HG03060 (cell line): ENCODE data around the gene RAPGEFL1.
"Not testable (repeated sequence)": the region's sequence is repeated elsewhere in the genome, so short reads cannot be mapped to it uniquely, and the experiment has no call there.

Experiments used
- ATAC-seq: cut with Tn5 transposase; IDR thresholded peaks from one replicate; pipeline ENCODE4 v1.9.1; 2021; ENCODE audit warnings: low read depth, moderate number of reproducible peaks; ENCODE audit not compliant: unreplicated experiment

Gene RAPGEFL1, protein sequence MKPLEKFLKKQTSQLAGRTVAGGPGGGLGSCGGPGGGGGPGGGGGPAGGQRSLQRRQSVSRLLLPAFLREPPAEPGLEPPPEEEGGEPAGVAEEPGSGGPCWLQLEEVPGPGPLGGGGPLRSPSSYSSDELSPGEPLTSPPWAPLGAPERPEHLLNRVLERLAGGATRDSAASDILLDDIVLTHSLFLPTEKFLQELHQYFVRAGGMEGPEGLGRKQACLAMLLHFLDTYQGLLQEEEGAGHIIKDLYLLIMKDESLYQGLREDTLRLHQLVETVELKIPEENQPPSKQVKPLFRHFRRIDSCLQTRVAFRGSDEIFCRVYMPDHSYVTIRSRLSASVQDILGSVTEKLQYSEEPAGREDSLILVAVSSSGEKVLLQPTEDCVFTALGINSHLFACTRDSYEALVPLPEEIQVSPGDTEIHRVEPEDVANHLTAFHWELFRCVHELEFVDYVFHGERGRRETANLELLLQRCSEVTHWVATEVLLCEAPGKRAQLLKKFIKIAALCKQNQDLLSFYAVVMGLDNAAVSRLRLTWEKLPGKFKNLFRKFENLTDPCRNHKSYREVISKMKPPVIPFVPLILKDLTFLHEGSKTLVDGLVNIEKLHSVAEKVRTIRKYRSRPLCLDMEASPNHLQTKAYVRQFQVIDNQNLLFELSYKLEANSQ

DNA sequence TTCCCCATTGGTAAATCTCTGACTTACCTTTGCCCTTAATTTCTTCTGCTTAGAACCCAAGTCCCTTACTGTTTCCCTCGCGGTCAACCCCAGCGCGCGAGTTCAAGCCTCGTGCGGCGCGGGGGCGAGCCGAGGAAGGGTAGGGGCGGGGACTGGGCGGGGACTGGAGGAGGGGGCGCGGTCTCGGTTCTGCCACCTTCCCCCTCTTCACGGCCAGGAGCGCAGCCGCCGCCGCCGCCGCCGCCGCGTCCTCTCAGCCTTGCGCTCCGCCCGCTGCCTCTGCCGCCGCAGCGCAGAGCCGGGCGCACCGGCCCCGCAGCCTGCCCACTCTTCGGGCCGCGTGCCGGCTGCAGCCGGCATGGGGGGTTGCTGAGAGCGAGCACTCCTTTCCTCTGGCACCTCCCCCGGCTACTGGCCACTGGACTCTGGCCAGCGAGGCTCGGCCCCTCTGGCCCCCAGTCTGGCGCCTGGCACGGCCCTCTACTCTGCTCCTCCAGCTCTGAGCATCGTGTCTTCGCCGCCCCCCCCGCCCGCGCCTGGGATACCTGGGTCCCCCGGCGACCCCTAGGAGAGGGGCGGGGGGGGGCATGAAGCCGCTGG lies at the start of gene RAPGEFL1:
Gene RAPGEFL1, plus strand, starts transcription at position 196 of the 600 bp plus-strand sequence. Its CDS starts 392 bp downstream, at position 588.
- no peak for ATAC-seq

DNA sequence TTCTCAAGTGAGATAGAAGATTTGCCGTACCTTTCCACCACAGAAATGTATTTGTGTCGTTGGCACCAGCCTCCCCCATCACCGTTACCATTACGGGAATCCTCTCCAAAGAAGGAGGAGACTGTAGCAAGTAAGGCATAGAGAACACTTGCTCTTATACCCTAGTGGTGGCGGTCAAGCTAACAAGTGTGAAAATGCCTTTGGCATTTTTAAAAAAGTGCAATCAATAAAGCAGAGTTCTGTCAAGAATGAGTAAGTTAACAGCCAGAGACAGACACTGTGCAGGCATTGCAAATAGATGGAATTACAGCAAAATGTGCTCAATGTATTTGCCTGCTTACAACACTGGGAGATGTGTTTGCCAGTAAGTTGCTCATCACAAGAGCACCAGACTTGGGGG lies 47.8 kb upstream of the RAPGEFL1 start:
- ATAC-seq: no peak

DNA sequence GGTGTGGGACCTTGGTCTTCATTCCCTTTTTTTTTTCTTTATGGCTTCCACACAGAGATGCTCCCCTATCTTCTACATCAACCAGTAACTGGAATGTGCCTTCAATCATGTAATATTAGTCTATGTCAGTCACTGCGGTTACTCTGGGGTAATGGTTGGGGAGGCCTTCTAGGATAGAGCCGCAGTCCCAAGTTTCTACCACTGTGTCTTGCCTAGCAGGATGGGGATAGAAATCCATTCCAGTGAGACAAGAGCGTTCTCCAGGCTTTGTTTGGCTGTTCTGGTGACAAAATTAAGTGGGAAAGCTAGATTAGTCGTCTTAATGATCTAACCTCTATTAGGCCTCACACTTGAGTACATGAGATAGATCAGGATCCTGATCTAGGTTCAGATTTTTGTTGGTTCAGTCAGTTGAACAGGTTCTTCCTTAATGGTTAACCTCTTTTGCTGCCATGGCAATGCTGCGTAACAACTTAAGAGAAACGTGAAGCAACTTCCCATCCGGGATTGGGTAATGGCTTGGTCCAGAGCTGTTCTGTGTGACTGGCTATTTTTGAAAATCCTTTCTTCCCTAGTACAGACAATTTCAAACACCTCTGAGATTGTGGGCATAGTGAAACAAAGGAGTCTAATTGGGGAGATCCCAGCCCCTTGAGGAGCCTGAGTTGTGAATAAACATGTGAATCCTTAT lies 46.8 kb upstream of the RAPGEFL1 start:
- no peak for ATAC-seq

DNA sequence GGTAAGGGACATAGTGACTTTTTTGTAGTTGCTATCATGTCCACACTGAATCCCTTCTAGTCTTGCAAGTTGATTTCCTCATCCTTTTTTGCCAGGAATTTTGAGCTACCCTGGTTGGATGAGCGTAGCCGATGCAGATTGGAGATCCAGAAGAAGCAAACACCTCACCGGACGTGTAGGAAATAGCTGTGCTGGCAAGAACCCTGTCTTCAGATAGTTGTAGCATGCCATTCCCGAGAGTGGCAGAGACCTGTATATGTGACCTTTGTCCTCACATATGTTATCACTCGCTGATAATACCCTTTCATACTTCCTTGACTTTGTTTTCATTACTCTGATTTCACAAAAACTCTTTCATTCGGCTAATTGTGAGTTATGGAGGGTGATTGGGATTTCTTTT lies 43.1 kb upstream of the RAPGEFL1 start:
- ATAC-seq: no peak

DNA sequence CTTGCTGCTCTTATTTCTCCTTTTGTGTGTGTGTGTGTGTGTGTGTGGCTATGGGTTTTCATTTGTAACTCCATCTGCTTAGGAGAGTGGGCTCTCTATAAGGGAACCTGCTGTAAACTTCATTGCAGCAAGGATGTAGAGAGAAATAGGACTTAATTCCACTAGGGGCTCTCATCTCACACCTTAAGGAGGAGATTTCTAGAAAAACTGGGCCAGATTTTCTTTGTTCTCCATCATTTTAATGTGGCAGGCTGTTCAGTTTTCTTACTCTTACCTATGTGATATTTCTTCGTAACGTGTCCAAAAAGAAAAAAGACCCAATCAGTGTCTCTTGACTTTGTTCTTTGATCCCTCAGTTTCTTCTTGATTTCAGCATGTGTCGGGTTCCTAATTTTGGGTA lies 41.5 kb upstream of the RAPGEFL1 start:
- no peak for ATAC-seq

DNA sequence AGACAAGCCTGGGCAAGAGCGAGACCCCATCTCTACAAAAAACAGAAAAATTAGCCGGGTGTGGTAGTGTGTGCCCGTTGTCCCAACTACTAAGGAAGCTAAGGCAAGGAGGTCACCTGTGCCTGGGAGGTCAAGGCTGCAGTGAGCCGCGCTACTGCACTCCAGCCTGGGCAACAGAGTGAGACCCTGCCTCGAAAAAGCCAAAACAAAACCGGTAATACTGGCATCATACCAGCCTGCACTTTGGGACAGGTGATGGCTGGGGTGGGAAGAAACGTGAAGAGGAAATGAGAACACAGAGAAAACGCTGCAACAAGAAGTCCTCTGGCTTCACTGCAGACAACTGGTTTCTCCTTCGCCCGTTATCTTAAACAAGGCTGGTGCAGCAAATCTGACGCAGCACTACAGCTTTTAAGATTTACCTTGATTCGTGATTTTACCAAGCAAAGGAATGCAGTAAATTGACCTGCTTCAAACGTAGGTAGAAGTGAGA lies 37.7 kb upstream of the RAPGEFL1 start:
- ATAC-seq: peak; percentile 3

DNA sequence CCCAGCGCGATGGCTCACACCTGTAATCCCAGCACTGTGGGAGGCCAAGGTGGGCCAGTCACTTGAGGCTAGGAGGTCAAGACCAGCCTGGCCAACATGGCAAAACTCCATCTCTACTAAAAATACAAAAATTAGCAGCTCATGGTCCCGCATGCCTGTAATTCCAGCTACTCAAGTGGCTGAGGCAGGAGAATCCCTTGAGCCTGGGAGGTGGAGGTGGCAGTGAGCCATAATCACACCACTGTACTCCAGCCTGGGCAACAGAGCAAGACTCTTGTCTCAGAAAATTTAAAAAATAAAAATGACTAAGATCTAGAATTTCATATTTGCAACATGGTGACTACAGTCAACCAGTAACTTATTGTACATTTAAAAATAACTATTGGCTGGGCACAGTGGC lies 34.1 kb upstream of the RAPGEFL1 start:
- not testable (repeated sequence) for ATAC-seq

DNA sequence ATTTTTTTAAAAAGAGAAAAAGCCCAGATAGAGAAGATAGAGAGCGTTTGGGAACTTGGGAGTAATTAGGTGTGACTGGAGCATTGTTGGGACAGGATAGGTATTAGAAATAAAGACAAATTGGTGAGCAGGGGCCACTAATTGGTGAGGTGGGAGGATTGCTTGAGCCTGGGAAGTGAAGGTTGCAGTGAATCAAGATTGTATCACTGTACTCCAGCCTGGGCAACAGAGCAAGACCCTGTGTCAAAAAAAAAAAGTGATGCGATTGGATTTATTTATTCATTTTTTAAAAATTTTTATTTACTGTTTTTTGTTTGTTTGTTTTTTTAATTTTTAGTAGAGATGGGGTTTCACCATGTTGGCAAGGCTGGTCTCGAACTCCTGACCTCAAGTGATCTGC lies 31.8 kb upstream of the RAPGEFL1 start:
- no peak for ATAC-seq

DNA sequence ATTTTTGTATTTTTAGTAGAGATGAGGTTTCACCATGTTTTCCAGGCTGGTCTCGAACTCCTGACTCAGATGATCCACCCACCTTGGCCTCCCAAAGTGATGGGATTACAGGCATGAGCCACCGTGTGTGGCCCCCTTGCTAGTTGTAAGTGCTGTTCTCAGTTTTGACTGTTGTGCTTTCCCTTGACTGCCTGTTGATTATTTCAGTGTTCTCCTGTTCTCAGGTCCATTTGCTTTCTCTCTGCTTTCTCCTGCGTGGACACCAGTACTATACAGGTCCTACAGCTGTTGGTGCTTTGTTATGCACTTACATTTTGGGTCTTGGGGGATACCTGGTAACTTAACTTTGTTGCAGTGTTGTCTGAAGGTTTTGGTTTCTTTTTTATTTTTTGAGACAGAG lies 28.7 kb upstream of the RAPGEFL1 start:
- ATAC-seq: no peak

DNA sequence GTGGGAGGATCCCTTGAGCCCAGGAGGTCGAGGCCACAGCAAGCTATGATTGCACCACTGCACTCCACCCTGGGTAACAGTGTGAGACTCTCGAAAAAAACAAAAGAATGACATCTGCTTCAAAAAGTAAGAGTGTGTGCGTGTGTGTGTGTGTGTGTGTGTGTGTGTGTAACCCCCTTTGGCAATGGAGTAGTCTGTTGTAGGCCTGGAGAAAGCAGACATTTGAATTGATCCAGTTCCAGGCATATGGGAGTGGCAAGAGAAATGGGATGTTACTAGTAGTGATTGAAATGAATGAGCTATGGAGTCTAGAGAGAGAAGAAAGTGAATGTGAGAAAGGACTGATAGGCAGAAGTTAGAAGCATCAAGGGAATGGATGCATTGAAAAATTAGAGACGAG lies 27.0 kb upstream of the RAPGEFL1 start:
- ATAC-seq: no peak

DNA sequence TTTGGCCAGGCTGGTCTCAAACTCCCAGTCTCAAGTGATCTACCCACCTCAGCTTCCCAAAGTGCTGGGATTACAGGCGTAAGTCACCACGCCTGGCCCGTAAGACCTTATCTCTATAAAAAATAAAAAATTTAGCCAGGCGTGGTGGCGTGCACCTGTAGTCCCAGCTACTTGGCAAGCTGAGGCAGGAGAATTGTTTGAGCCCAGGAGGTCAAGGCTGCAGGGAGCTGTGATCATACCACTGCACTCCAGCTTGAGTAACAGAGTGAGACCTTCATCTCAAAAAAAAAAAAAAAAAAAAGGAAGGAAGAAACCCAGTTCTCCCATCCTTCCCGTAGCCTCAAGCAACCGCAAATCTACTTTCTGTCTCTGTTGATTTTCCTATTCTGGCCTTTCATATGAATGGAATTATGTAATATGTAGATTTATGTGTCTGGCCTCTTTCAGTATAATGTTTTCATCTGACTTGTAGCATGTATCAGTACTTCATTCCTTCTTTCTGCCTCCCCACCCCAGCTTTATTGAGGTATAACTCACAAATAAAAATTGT lies 25.8 kb upstream of the RAPGEFL1 start:
- no peak for ATAC-seq

DNA sequence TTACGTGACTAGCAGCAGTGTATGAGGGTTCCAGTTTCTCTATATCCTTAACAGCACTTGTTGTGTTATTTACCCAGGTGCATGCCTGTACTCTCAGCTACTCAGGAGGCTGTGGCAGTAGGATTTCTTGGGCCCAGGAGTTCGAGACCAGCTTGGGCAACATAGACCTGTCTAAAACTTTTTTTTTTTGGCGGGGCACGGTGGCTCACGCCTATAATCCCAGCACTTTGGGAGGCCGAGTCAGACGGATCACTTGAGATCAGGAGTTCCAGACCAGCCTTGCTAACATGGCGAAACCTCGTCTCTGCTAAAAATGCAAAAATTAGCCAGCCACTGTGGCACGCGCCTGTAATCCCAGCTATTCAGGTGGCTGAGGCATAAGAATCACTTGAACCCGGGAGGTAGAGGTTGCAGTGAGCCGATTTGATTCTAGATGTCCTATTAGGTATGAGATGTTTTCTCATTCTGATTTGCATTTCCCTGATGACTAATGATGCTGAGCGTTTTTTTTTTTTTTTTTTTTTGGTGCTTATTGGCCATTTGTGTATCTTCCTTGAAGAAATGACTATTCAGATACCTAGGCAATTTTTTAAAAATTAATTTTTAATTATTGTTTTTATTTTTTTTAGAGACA lies 23.6 kb upstream of the RAPGEFL1 start:
- ATAC-seq: no peak

DNA sequence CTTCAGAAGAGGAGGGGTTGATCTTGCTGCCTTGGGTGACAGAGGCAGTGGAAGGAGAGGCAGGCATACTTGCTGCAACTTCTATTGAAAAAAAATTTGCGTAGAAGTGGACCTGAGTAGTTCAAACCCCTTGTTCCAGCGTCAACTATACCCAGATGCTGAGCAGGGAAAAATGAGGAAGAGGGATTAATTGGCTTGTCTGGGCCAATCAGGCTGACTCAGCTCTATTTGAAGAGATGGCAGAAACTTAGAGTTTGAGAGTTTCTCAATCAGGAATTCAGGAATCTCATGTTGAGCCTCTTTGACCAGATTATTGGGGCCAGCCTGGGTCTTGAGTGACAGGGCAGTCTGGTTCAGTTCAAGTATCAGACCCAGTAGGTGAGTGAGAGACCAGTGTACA lies 19.3 kb upstream of the RAPGEFL1 start:
- ATAC-seq: no peak

DNA sequence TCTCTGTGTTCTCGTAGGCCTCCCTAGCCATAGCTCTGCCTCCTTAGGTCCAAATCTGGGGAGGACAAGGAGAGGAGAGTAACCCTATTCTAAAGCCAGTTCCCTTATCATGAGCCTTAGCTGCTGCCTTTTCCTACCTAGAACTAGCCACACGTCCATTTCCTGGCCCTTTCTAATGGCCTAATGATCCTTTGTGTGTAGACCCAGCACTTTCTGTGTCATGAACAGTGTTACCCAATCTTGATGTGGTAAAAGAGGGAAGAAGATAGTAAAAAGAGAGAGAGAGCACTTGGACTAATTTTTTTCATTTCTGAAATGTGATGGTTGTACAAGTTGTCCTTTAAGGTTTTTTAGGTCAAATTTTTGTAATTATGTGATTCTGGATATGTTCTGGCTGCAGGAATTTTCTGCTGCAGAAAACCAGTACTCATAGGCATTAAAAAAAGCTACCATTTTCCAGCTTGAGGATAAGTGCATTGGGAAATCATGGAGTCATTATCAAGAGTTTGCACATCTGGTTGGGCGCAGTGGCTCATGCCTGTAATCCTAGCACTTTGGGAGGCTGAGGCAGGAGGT lies 18.7 kb upstream of the RAPGEFL1 start:
- ATAC-seq: no peak

DNA sequence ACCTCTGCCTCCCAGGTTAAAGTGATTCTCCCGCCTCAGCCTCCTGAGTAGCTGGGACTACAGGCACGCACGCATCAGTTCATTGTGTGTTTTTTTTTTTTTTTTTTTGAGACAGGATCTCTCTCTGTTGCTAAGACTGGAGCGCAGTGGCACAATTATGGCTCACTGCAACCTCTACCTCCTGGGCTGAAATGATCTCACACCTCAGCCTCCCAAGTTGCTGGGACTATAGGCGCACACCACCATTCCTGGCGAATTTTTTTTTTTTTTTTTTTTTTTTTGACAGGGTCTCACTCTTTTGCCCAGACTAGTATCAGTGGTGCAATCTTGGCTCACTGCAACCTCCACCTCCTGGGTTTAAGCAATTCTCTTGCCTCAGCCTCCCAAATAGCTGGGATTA lies 17.8 kb upstream of the RAPGEFL1 start:
- no peak for ATAC-seq

DNA sequence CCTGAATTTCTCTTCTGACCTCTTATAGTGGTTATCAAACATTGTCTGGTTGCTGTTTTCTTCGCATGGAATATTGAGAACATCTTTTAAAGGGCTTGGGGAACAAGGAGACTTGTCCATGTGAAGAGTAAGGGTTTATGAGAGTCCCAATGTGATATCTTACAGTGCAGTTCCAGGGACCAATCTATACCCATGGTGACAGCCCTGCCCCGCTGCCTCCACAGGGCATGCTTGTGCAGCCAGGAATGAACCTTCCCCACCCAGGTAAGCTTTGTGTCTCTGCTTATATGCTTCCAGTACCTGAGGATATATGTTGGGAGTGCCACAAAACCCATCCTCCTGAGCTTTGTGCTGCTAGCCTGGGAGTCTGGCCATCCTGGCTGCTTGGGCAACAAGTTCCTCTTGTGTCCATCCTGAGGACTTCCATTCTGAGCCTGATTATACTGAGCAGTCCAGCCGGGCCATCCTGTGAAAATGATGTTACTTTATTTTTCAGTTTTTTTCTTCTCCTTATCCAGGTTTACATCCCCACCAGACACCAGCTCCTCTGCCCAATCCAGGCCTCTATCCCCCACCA lies 9.5 kb upstream of the RAPGEFL1 start:
- no peak for ATAC-seq

DNA sequence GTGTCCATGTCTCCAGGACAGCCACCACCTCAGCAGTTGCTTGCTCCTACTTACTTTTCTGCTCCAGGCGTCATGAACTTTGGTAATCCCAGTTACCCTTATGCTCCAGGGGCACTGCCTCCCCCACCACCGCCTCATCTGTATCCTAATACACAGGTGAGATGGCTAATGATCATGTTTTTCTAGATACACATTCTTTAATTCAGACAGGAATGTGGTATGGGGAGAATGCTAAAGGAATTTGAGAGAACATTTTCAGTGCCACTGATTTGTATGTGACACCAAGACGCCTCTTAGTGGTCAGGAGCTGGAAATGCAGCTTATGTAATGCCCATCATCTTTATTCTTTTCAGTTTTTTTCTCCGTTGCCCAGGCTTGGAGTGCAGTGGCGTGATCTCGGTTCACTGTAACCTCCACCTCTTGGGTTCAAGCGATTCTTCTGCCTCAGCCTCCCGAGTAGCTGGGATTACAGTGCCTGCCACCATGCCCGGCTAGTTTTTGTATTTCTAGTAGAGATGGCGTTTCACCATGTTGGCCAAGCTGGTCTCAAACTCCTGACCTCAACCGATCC lies 8.9 kb upstream of the RAPGEFL1 start:
- no peak for ATAC-seq

DNA sequence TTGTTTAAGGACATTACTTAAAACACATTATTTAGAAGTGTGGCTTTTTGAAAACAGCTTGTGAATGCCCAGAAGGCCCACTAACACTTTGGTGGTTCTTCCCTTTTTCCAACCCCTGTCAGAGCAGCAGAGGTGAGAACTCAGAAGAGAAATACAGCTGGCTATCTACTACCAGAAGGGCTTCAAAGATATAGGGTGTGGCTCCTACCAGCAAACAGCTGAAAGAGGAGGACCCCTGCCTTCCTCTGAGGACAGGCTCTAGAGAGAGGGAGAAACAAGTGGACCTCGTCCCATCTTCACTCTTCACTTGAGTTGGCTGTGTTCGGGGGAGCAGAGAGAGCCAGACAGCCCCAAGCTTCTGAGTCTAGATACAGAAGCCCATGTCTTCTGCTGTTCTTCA lies 6.9 kb upstream of the RAPGEFL1 start:
- no peak for ATAC-seq

DNA sequence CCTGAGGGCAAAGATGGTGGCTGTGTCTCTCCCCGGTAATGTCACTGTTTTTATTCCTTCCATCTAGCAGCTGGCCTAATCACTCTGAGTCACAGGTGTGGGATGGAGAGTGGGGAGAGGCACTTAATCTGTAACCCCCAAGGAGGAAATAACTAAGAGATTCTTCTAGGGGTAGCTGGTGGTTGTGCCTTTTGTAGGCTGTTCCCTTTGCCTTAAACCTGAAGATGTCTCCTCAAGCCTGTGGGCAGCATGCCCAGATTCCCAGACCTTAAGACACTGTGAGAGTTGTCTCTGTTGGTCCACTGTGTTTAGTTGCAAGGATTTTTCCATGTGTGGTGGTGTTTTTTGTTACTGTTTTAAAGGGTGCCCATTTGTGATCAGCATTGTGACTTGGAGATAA lies 5.5 kb upstream of the RAPGEFL1 start:
- no peak for ATAC-seq
